Measurements from ENCODE around the gene UBE2V1. TPM values are rescaled to one million over a fixed set of nuclear protein-coding genes. Genes with fewer than 3 reads are reported as not detected.

Gene UBE2V1
- total and polyA plus RNA-seq, 2 donors (not counting 3 experiments of a cell fraction or from before 2014, with no cell fraction given): 145 to 156 TPM

- H3K79me2 ChIP-seq (ENCODE audit: control insufficient read depth, insufficient read depth, low read length): peaks cover 88% of the 10 kb centered on the region
- no peaks in the 10 kb centered on the region for H3K9me3 ChIP-seq (replicated peaks; ENCODE audit: control insufficient read depth, insufficient read depth, low read length)
- no TSS peak for BruUV-seq (replicated peaks)
- H3K9me1 ChIP-seq (replicated peaks; ENCODE audit: control insufficient read depth, extremely low read depth, insufficient read depth, low read length): no peaks in the 10 kb centered on the region
- dilution Hi-C loops (cut with MboI; ENCODE audit: extremely low pct_ligation_motif_present, low sequenced_read_pairs) (no loop called here), intact Hi-C loops (cut with micrococcal nuclease) (no loop called here)
- no peak overlapping the region for H2AFZ ChIP-seq (ENCODE audit: low read depth, low read length)
- no peaks in the 10 kb centered on the region for H4K20me1 ChIP-seq (replicated peaks; ENCODE audit: control insufficient read depth, extremely low read depth, insufficient read depth, low read length)
- peaks cover 26 to 33% of the 10 kb centered on the region in 2 experiments for H3K36me3 ChIP-seq (ENCODE audit: control insufficient read depth in 2 of 2, extremely low read depth in 1 of 2, insufficient read depth in 2 of 2, low read length in 2 of 2)
- H3K27me3 ChIP-seq (ENCODE audit: control insufficient read depth in 2 of 2, insufficient read depth in 2 of 2, low read length in 2 of 2): no peaks in the 10 kb centered on the region
- ChIA-PET CTCF (interaction anchor here (0.6 to 4.2 kb wide), 11 partner anchors 8 to 160 kb away, joined by 3 to 30 read pairs (median 7); partner anchors contain the start of gene PEDS1), POLR2A (interaction anchor here (0.7 to 0.9 kb wide), 3 partner anchors 27 to 373 kb away, joined by 3 to 7 read pairs (median 4); no protein-coding TSS in a partner anchor)
- H3K9ac ChIP-seq (replicated peaks; ENCODE audit: extremely low read depth, insufficient read depth, low read length): no peak overlapping the region
- H3K4me2 ChIP-seq (ENCODE audit: insufficient read depth, low read length): no peak overlapping the region
- no peak for DNase-seq (ENCODE audit: low read depth, low spot score)
- peak in 1 of 2 donors; percentile 21 for TF ChIP-seq CTCF (IDR thresholded peaks at IDR 0.05; ENCODE audit: extremely low read depth in 1 of 2, insufficient read depth in 1 of 2, low read depth in 1 of 2, low read length in 2 of 2)
- no peak for TF ChIP-seq POLR2AphosphoS5 (IDR thresholded peaks at IDR 0.05; ENCODE audit: insufficient read depth, low read depth, low read length)
- no peak for TF ChIP-seq GATA2 (IDR thresholded peaks at IDR 0.05; ENCODE audit: insufficient read depth, insufficient read length, low read depth, low read length)
- FAIRE-seq: no peak
- no peak overlapping the region for H3K4me3 ChIP-seq (replicated peaks in 1 of 3; ENCODE audit: insufficient read depth in 1 of 3, low read depth in 1 of 3, low read length in 3 of 3)
- peaks cover 39% of the 10 kb centered on the region for H3K4me1 ChIP-seq (ENCODE audit: control insufficient read depth, extremely low read depth, insufficient read depth, low read length)
- peak overlapping the region; percentile 3 for H3K27ac ChIP-seq (ENCODE audit: insufficient read depth, low read depth, low read length)
Measured at GRCh38 chr20:50138479-50139393, 25.8 kb upstream of the UBE2V1 start.

All from endothelial cell of umbilical vein (primary cell).